Measurements from ENCODE around the gene AP3S2. TPM values are rescaled to one million over a fixed set of nuclear protein-coding genes. Genes with fewer than 3 reads are reported as not detected.

AP3S2 gene
- polyA plus RNA-seq, 1 donor (not counting 4 experiments of a cell fraction or from before 2014, with no cell fraction given): 34.6 TPM

DNA sequence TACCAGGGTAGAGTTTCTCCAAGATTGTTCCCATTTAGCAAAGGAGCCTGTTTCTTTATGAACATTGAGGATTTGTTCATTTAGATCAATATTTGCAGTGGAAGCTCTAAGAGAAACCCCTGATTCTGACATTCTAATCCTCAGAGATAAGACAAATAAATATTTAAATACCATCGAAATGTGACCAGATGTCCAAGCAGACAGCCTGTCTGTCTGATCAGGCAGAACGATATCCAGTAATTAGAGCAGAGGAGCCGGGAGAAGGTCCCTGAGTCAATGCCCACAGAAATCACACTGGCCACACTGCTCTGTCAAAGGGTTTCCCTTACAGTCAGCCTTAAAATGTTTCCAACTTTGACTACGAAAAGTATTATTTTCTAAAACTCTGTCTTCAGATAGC lies 34.6 kb upstream of the AP3S2 start:
- dilution Hi-C loops (cut with MboI; ENCODE audit: extremely low pct_ligation_motif_present, low sequenced_read_pairs): no loop called here

DNA sequence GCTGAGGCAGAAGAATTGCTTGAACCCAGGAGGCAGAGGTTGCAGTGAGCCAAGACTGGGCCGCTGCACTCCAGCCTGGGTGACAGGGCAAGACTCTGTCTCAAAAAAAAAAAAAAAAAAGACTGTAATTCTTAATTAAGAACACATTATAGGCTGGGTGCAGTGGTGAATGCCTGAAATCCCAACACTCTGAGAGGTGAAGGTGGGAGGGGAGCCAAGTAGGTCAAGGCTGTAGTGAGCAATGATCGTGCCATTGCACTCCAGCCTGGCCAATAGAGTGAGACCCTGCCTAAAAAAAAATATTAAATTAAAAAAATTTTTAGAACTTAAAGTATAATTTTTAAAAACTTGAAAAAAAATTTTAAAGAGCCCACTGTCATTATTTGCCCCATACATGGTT lies 32.4 kb upstream of the AP3S2 start:
- DNase-seq (ENCODE audit: low read depth, low spot score) (no peak), FAIRE-seq (no peak)
- Histone ChIP-seq H3K79me2 (ENCODE audit: control insufficient read depth, insufficient read depth, low read length) (no peaks in the 10 kb centered on the region), H3K27me3 (ENCODE audit: control insufficient read depth, extremely low read depth, insufficient read depth, low read length) (no peaks in the 10 kb centered on the region), H3K9me1 (ENCODE audit: control insufficient read depth, extremely low read depth, insufficient read depth, low read length) (no peaks in the 10 kb centered on the region), H3K9ac (ENCODE audit: control insufficient read depth, extremely low read depth, insufficient read depth, low read length) (no peak overlapping the region), H4K20me1 (ENCODE audit: control insufficient read depth, extremely low read depth, insufficient read depth, low read length) (no peaks in the 10 kb centered on the region), H3K36me3 (ENCODE audit: control insufficient read depth in 2 of 2, extremely low read depth in 1 of 2, insufficient read depth in 2 of 2, low read length in 2 of 2) (no peaks in the 10 kb centered on the region), H3K4me3 (ENCODE audit: control insufficient read depth in 2 of 3, extremely low read depth in 1 of 3, insufficient read depth in 2 of 3, low read depth in 1 of 3, low read length in 3 of 3) (no peak overlapping the region), H3K9me3 (ENCODE audit: control insufficient read depth, low read depth, low read length) (no peaks in the 10 kb centered on the region), H2AFZ (ENCODE audit: control insufficient read depth, low read length) (no peak overlapping the region), H3K4me1 (ENCODE audit: control insufficient read depth, extremely low read depth, insufficient read depth, low read length) (no peaks in the 10 kb centered on the region), H3K4me2 (ENCODE audit: control insufficient read depth, extremely low read depth, insufficient read depth, low read depth, low read length) (no peak overlapping the region), H3K27ac (ENCODE audit: control insufficient read depth, insufficient read depth, low read length) (no peak overlapping the region)
- TF ChIP-seq, protein P1, sequence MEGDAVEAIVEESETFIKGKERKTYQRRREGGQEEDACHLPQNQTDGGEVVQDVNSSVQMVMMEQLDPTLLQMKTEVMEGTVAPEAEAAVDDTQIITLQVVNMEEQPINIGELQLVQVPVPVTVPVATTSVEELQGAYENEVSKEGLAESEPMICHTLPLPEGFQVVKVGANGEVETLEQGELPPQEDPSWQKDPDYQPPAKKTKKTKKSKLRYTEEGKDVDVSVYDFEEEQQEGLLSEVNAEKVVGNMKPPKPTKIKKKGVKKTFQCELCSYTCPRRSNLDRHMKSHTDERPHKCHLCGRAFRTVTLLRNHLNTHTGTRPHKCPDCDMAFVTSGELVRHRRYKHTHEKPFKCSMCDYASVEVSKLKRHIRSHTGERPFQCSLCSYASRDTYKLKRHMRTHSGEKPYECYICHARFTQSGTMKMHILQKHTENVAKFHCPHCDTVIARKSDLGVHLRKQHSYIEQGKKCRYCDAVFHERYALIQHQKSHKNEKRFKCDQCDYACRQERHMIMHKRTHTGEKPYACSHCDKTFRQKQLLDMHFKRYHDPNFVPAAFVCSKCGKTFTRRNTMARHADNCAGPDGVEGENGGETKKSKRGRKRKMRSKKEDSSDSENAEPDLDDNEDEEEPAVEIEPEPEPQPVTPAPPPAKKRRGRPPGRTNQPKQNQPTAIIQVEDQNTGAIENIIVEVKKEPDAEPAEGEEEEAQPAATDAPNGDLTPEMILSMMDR (optimal IDR thresholded peaks at IDR 0.05 in 1 of 3, IDR thresholded peaks at IDR 0.05 in 1 of 3, conservative IDR thresholded peaks at IDR 0.05 in 1 of 3; ENCODE audit: extremely low read depth in 1 of 3, insufficient read depth in 2 of 3, low read length in 3 of 3): no peak
- TF ChIP-seq EZH2 (IDR thresholded peaks at IDR 0.05; ENCODE audit: low read length): no peak
- dilution Hi-C loops (cut with MboI; ENCODE audit: extremely low pct_ligation_motif_present, low sequenced_read_pairs): no loop called here

More for the DNA sequence above, 34.6 kb upstream of the AP3S2 start:
- Histone ChIP-seq H3K4me3 (ENCODE audit: control insufficient read depth in 2 of 3, extremely low read depth in 1 of 3, insufficient read depth in 2 of 3, low read depth in 1 of 3, low read length in 3 of 3) (no peak overlapping the region), H2AFZ (ENCODE audit: control insufficient read depth, low read length) (no peak overlapping the region), H3K9me1 (ENCODE audit: control insufficient read depth, extremely low read depth, insufficient read depth, low read length) (no peaks in the 10 kb centered on the region), H3K9me3 (ENCODE audit: control insufficient read depth, low read depth, low read length) (no peaks in the 10 kb centered on the region), H3K79me2 (ENCODE audit: control insufficient read depth, insufficient read depth, low read length) (no peaks in the 10 kb centered on the region), H3K4me2 (ENCODE audit: control insufficient read depth, extremely low read depth, insufficient read depth, low read depth, low read length) (no peak overlapping the region), H3K4me1 (ENCODE audit: control insufficient read depth, extremely low read depth, insufficient read depth, low read length) (no peaks in the 10 kb centered on the region), H3K27ac (ENCODE audit: control insufficient read depth, insufficient read depth, low read length) (no peak overlapping the region), H3K27me3 (ENCODE audit: control insufficient read depth, extremely low read depth, insufficient read depth, low read length) (no peaks in the 10 kb centered on the region), H3K9ac (ENCODE audit: control insufficient read depth, extremely low read depth, insufficient read depth, low read length) (no peak overlapping the region), H3K36me3 (ENCODE audit: control insufficient read depth in 2 of 2, extremely low read depth in 1 of 2, insufficient read depth in 2 of 2, low read length in 2 of 2) (no peaks in the 10 kb centered on the region), H4K20me1 (ENCODE audit: control insufficient read depth, extremely low read depth, insufficient read depth, low read length) (no peaks in the 10 kb centered on the region)
- FAIRE-seq: no peak
- TF ChIP-seq, protein P1 (optimal IDR thresholded peaks at IDR 0.05 in 1 of 3, IDR thresholded peaks at IDR 0.05 in 1 of 3, conservative IDR thresholded peaks at IDR 0.05 in 1 of 3; ENCODE audit: extremely low read depth in 1 of 3, insufficient read depth in 2 of 3, low read length in 3 of 3): no peak
- no peak for TF ChIP-seq EZH2 (IDR thresholded peaks at IDR 0.05; ENCODE audit: low read length)
- no peak for DNase-seq (ENCODE audit: low read depth, low spot score)
